ENCODE measurements around the gene RCAN1. TPM values are rescaled to one million over a fixed set of nuclear protein-coding genes. Genes with fewer than 3 reads are reported as not detected.
"Not testable (repeated sequence)": the region's sequence is repeated elsewhere in the genome, so short reads cannot be mapped to it uniquely, and the experiment has no call there.

Gene RCAN1
- total RNA-seq, 1 experiment from 2014 or later, result 2.5 TPM

GRCh38 chr21:34509151-34509550 is 105.8 kb downstream of the RCAN1 start:
- Histone ChIP-seq H3K9me2 (replicated peaks; ENCODE audit: insufficient read depth, low read length) (no peaks in the 10 kb centered on the region), H4K20me1 (ENCODE audit: insufficient read depth, low read depth, low read length) (no peaks in the 10 kb centered on the region), H3K79me2 (ENCODE audit: low read length) (no peaks in the 10 kb centered on the region), H3K36me3 (ENCODE audit: insufficient read depth, low read length) (no peaks in the 10 kb centered on the region), H2AFZ (ENCODE audit: low read length) (no peak overlapping the region), H3K27me3 (ENCODE audit: low read length) (no peaks in the 10 kb centered on the region), H3K4me2 (ENCODE audit: low read depth, low read length, poor library complexity, severe bottlenecking) (no peak overlapping the region), H3K9ac (ENCODE audit: low read length) (no peak overlapping the region), H3K4me1 (ENCODE audit: low read length) (no peaks in the 10 kb centered on the region), H3K9me3 (ENCODE audit: low read length) (no peaks in the 10 kb centered on the region), H3K4me3 (ENCODE audit: low read length) (no peak overlapping the region), H3K27ac (ENCODE audit: low read length) (no peak overlapping the region)
- no peak for DNase-seq

- no peaks in the 10 kb centered on the region for H3K27me3 ChIP-seq (ENCODE audit: low read length)
- H3K9ac ChIP-seq (ENCODE audit: low read length), result no peak overlapping the region
- H3K27ac ChIP-seq (ENCODE audit: low read length), result no peak overlapping the region
- no peak overlapping the region for H3K4me2 ChIP-seq (ENCODE audit: low read depth, low read length, poor library complexity, severe bottlenecking)
- no peak overlapping the region for H2AFZ ChIP-seq (ENCODE audit: low read length)
- no peaks in the 10 kb centered on the region for H3K9me3 ChIP-seq (ENCODE audit: low read length)
- H3K4me3 ChIP-seq (ENCODE audit: low read length), result no peak overlapping the region
- H3K4me1 ChIP-seq (ENCODE audit: low read length), result no peaks in the 10 kb centered on the region
- H3K79me2 ChIP-seq (ENCODE audit: low read length), result no peaks in the 10 kb centered on the region
- H3K9me2 ChIP-seq (replicated peaks; ENCODE audit: insufficient read depth, low read length), result no peaks in the 10 kb centered on the region
- no peaks in the 10 kb centered on the region for H3K36me3 ChIP-seq (ENCODE audit: insufficient read depth, low read length)
- no peaks in the 10 kb centered on the region for H4K20me1 ChIP-seq (ENCODE audit: insufficient read depth, low read depth, low read length)
- no peak for DNase-seq
These were observed 110.3 kb downstream of the RCAN1 start for GRCh38 chr21:34504595-34504994.

GRCh38 chr21:34502480-34503106 is 112.3 kb downstream of the RCAN1 start:
- no peaks in the 10 kb centered on the region for H3K9me2 ChIP-seq (replicated peaks; ENCODE audit: insufficient read depth, low read length)
- no peaks in the 10 kb centered on the region for H3K36me3 ChIP-seq (ENCODE audit: insufficient read depth, low read length)
- no peaks in the 10 kb centered on the region for H3K79me2 ChIP-seq (ENCODE audit: low read length)
- H4K20me1 ChIP-seq (ENCODE audit: insufficient read depth, low read depth, low read length), result no peaks in the 10 kb centered on the region
- H3K9ac ChIP-seq (ENCODE audit: low read length), result no peak overlapping the region
- H3K4me3 ChIP-seq (ENCODE audit: low read length), result no peak overlapping the region
- no peaks in the 10 kb centered on the region for H3K4me1 ChIP-seq (ENCODE audit: low read length)
- no peaks in the 10 kb centered on the region for H3K27me3 ChIP-seq (ENCODE audit: low read length)
- DNase-seq, result no peak
- no peak overlapping the region for H3K27ac ChIP-seq (ENCODE audit: low read length)
- no peak overlapping the region for H3K4me2 ChIP-seq (ENCODE audit: low read depth, low read length, poor library complexity, severe bottlenecking)
- no peak overlapping the region for H2AFZ ChIP-seq (ENCODE audit: low read length)
- no peaks in the 10 kb centered on the region for H3K9me3 ChIP-seq (ENCODE audit: low read length)

- no peak overlapping the region for H3K4me3 ChIP-seq (ENCODE audit: low read length)
- H3K79me2 ChIP-seq (ENCODE audit: low read length), result no peaks in the 10 kb centered on the region
- H3K4me2 ChIP-seq (ENCODE audit: low read depth, low read length, poor library complexity, severe bottlenecking), result no peak overlapping the region
- H3K27me3 ChIP-seq (ENCODE audit: low read length), result no peaks in the 10 kb centered on the region
- no peak overlapping the region for H3K27ac ChIP-seq (ENCODE audit: low read length)
- no peak overlapping the region for H3K9ac ChIP-seq (ENCODE audit: low read length)
- no peaks in the 10 kb centered on the region for H3K4me1 ChIP-seq (ENCODE audit: low read length)
- no peak overlapping the region for H2AFZ ChIP-seq (ENCODE audit: low read length)
- H3K9me2 ChIP-seq (replicated peaks; ENCODE audit: insufficient read depth, low read length), result no peaks in the 10 kb centered on the region
- H3K9me3 ChIP-seq (ENCODE audit: low read length), result no peaks in the 10 kb centered on the region
- DNase-seq, result no peak
- no peaks in the 10 kb centered on the region for H3K36me3 ChIP-seq (ENCODE audit: insufficient read depth, low read length)
- H4K20me1 ChIP-seq (ENCODE audit: insufficient read depth, low read depth, low read length), result no peaks in the 10 kb centered on the region
These were observed 113.2 kb downstream of the RCAN1 start for GRCh38 chr21:34501716-34502115.

GRCh38 chr21:34500191-34500590 is 114.7 kb downstream of the RCAN1 start:
- H3K9ac ChIP-seq (ENCODE audit: low read length), result no peak overlapping the region
- no peak overlapping the region for H3K4me3 ChIP-seq (ENCODE audit: low read length)
- H3K27ac ChIP-seq (ENCODE audit: low read length), result no peak overlapping the region
- no peaks in the 10 kb centered on the region for H3K9me2 ChIP-seq (replicated peaks; ENCODE audit: insufficient read depth, low read length)
- no peaks in the 10 kb centered on the region for H3K27me3 ChIP-seq (ENCODE audit: low read length)
- H2AFZ ChIP-seq (ENCODE audit: low read length), result no peak overlapping the region
- H3K79me2 ChIP-seq (ENCODE audit: low read length), result no peaks in the 10 kb centered on the region
- no peaks in the 10 kb centered on the region for H3K4me1 ChIP-seq (ENCODE audit: low read length)
- DNase-seq, result no peak
- no peaks in the 10 kb centered on the region for H3K36me3 ChIP-seq (ENCODE audit: insufficient read depth, low read length)
- no peak overlapping the region for H3K4me2 ChIP-seq (ENCODE audit: low read depth, low read length, poor library complexity, severe bottlenecking)
- H3K9me3 ChIP-seq (ENCODE audit: low read length), result no peaks in the 10 kb centered on the region
- no peaks in the 10 kb centered on the region for H4K20me1 ChIP-seq (ENCODE audit: insufficient read depth, low read depth, low read length)

- Histone ChIP-seq H3K4me3 (ENCODE audit: low read length) (no peak overlapping the region), H3K79me2 (ENCODE audit: low read length) (no peaks in the 10 kb centered on the region), H4K20me1 (ENCODE audit: insufficient read depth, low read depth, low read length) (no peaks in the 10 kb centered on the region), H3K4me1 (ENCODE audit: low read length) (no peaks in the 10 kb centered on the region), H3K9me3 (ENCODE audit: low read length) (no peaks in the 10 kb centered on the region), H3K9ac (ENCODE audit: low read length) (no peak overlapping the region), H3K4me2 (ENCODE audit: low read depth, low read length, poor library complexity, severe bottlenecking) (no peak overlapping the region), H3K9me2 (replicated peaks; ENCODE audit: insufficient read depth, low read length) (no peaks in the 10 kb centered on the region), H3K27ac (ENCODE audit: low read length) (no peak overlapping the region), H3K36me3 (ENCODE audit: insufficient read depth, low read length) (no peaks in the 10 kb centered on the region), H2AFZ (ENCODE audit: low read length) (no peak overlapping the region), H3K27me3 (ENCODE audit: low read length) (no peaks in the 10 kb centered on the region)
- DNase-seq, result no peak
These were observed 115.8 kb downstream of the RCAN1 start for GRCh38 chr21:34499116-34499515.

- Histone ChIP-seq H2AFZ (ENCODE audit: low read length) (no peak overlapping the region), H3K4me3 (ENCODE audit: low read length) (no peak overlapping the region), H3K9ac (ENCODE audit: low read length) (no peak overlapping the region), H4K20me1 (ENCODE audit: insufficient read depth, low read depth, low read length) (no peaks in the 10 kb centered on the region), H3K9me3 (ENCODE audit: low read length) (no peaks in the 10 kb centered on the region), H3K9me2 (replicated peaks; ENCODE audit: insufficient read depth, low read length) (no peaks in the 10 kb centered on the region), H3K27me3 (ENCODE audit: low read length) (no peaks in the 10 kb centered on the region), H3K36me3 (ENCODE audit: insufficient read depth, low read length) (no peaks in the 10 kb centered on the region), H3K4me1 (ENCODE audit: low read length) (no peaks in the 10 kb centered on the region), H3K4me2 (ENCODE audit: low read depth, low read length, poor library complexity, severe bottlenecking) (no peak overlapping the region), H3K79me2 (ENCODE audit: low read length) (no peaks in the 10 kb centered on the region), H3K27ac (ENCODE audit: low read length) (no peak overlapping the region)
- DNase-seq, result no peak
These were observed 116.3 kb downstream of the RCAN1 start for GRCh38 chr21:34498623-34499022.

GRCh38 chr21:34483854-34484253 is 131.1 kb downstream of the RCAN1 start:
- H3K27ac ChIP-seq (ENCODE audit: low read length); H3K9ac ChIP-seq (ENCODE audit: low read length); H3K9me2 ChIP-seq (replicated peaks; ENCODE audit: insufficient read depth, low read length); H3K4me1 ChIP-seq (ENCODE audit: low read length); DNase-seq; H3K36me3 ChIP-seq (ENCODE audit: insufficient read depth, low read length); H3K79me2 ChIP-seq (ENCODE audit: low read length); H3K4me2 ChIP-seq (ENCODE audit: low read depth, low read length, poor library complexity, severe bottlenecking); H4K20me1 ChIP-seq (ENCODE audit: insufficient read depth, low read depth, low read length); H3K4me3 ChIP-seq (ENCODE audit: low read length); H3K27me3 ChIP-seq (ENCODE audit: low read length); H3K9me3 ChIP-seq (ENCODE audit: low read length); H2AFZ ChIP-seq (ENCODE audit: low read length): not testable (repeated sequence)

- not testable (repeated sequence) for H3K4me1 ChIP-seq (ENCODE audit: low read length); H3K9me2 ChIP-seq (replicated peaks; ENCODE audit: insufficient read depth, low read length); H3K27me3 ChIP-seq (ENCODE audit: low read length); H3K9ac ChIP-seq (ENCODE audit: low read length); H3K36me3 ChIP-seq (ENCODE audit: insufficient read depth, low read length); H2AFZ ChIP-seq (ENCODE audit: low read length); H3K4me2 ChIP-seq (ENCODE audit: low read depth, low read length, poor library complexity, severe bottlenecking); H3K27ac ChIP-seq (ENCODE audit: low read length); H3K9me3 ChIP-seq (ENCODE audit: low read length); H3K79me2 ChIP-seq (ENCODE audit: low read length); H3K4me3 ChIP-seq (ENCODE audit: low read length); DNase-seq; H4K20me1 ChIP-seq (ENCODE audit: insufficient read depth, low read depth, low read length)
These were observed 131.5 kb downstream of the RCAN1 start for GRCh38 chr21:34483435-34483834.

All from Karpas-422 (cell line).